Activated naive CD8-positive, alpha-beta T cell (primary cell): Measurements from ENCODE around the gene LMAN2.
"Not testable (repeated sequence)": the region's sequence is repeated elsewhere in the genome, so short reads cannot be mapped to it uniquely, and the experiment has no call there.

Experiments
- H3K27ac Mint-ChIP-seq: one replicate; pipeline ENCODE4 v1.8.0; 2021; ENCODE audit warnings: mixed read lengths
- H3K27me3 Mint-ChIP-seq: one replicate; pipeline ENCODE4 v1.8.0; 2021; ENCODE audit warnings: mixed read lengths
- H3K36me3 Mint-ChIP-seq: one replicate; pipeline ENCODE4 v1.8.0; 2021; ENCODE audit warnings: mixed read lengths
- H3K4me1 Mint-ChIP-seq: one replicate; pipeline ENCODE4 v1.8.0; 2021; ENCODE audit warnings: low read depth, mixed read lengths
- H3K4me3 Mint-ChIP-seq: one replicate; pipeline ENCODE4 v1.8.0; 2021; ENCODE audit warnings: mild to moderate bottlenecking, mixed read lengths
- H3K9me3 Mint-ChIP-seq: one replicate; pipeline ENCODE4 v1.8.0; 2021; ENCODE audit warnings: low read depth, mixed read lengths

LMAN2 gene

DNA sequence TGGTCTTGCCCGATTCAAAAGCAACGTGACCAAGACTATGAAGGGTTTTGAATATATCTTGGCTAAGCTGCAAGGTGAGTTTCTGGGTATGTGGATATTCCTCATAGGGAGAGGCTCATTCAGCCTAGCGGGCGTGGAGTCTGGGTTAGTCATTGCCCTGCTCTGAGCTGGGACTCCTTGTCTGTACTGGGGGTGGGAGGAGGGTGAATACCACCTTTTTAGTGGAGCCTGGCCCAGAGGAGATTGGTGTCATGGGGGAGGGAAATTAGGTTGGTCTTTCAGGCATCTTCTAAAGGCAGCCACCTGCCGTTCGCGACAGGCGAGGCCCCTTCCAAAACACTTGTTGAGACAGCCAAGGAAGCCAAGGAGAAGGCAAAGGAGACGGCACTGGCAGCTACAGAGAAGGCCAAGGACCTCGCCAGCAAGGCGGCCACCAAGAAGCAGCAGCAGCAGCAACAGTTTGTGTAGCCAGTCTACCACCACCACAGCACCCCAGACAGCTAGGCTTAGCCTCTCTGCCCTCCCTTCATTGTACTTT lies 45.3 kb downstream of the LMAN2 start:
- H3K27ac Mint-ChIP-seq: peak overlapping the region; percentile 58
- not testable (repeated sequence) for H3K9me3 Mint-ChIP-seq, H3K27me3 Mint-ChIP-seq, H3K36me3 Mint-ChIP-seq
- peak overlapping the region; percentile 98 for H3K4me3 Mint-ChIP-seq
- peaks cover 57% of the 10 kb centered on the region for H3K4me1 Mint-ChIP-seq

DNA sequence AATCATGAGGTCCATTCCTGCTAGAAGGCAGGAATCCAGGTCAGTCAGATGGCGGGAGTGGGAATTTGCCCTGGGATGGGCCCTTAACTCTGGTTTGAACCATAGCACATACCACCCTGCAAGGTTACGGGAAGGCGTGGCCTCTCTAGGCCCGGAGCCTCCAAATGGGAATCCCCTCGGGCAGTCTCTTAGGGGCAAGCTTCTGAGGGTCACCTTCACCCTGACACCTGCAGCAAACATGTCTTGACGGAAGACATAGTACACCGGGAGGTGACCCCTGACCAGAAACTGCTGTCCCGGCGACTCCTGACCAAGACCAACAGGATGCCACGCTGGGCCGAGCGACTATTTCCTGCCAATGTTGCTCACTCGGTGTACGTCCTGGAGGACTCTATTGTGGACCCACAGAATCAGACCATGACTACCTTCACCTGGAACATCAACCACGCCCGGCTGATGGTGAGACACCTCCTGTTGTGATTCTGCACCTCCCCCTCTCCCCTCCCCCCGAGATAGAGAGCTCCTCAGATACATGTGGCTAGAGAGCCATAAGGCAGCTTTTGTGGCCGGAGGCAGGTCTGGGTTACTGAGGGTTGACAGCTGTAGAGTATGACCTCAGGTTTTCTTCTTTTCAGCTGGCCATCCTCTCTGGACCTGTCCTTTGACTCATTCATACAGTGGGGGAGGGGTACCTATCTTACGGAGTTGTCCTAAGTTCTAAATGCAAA lies 46.9 kb downstream of the LMAN2 start:
- Mint-ChIP-seq H3K4me1 (peaks cover 60% of the 10 kb centered on the region), H3K27me3 (no peaks in the 10 kb centered on the region), H3K4me3 (peak overlapping the region; percentile 98), H3K27ac (peak overlapping the region; percentile 91), H3K36me3 (peaks cover 8% of the 10 kb centered on the region), H3K9me3 (no peaks in the 10 kb centered on the region)

DNA sequence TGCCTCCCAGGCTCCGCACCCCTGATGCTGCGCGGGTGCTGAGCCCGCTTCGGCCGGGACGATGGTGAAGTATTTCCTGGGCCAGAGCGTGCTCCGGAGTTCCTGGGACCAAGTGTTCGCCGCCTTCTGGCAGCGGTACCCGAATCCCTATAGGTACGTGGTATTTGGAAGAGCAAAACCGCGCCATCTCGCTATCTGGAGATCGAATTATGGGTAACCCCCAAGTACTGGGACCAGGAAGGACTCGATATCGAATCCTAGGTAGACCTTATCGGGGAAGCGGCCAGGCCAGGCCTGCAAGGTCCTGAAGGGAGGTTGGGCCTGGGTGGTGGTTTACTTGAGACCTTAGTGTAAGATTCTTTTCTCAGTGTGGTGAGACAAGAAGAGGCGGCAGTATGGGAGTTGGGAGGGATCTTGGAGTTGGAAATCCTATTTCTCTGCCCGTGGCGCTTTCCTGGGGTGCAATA lies 47.5 kb downstream of the LMAN2 start:
- Mint-ChIP-seq H3K27me3 (no peaks in the 10 kb centered on the region), H3K36me3 (peaks cover 8% of the 10 kb centered on the region), H3K4me1 (peaks cover 61% of the 10 kb centered on the region), H3K27ac (peak overlapping the region; percentile 91), H3K4me3 (peak overlapping the region; percentile 98), H3K9me3 (no peaks in the 10 kb centered on the region)

DNA sequence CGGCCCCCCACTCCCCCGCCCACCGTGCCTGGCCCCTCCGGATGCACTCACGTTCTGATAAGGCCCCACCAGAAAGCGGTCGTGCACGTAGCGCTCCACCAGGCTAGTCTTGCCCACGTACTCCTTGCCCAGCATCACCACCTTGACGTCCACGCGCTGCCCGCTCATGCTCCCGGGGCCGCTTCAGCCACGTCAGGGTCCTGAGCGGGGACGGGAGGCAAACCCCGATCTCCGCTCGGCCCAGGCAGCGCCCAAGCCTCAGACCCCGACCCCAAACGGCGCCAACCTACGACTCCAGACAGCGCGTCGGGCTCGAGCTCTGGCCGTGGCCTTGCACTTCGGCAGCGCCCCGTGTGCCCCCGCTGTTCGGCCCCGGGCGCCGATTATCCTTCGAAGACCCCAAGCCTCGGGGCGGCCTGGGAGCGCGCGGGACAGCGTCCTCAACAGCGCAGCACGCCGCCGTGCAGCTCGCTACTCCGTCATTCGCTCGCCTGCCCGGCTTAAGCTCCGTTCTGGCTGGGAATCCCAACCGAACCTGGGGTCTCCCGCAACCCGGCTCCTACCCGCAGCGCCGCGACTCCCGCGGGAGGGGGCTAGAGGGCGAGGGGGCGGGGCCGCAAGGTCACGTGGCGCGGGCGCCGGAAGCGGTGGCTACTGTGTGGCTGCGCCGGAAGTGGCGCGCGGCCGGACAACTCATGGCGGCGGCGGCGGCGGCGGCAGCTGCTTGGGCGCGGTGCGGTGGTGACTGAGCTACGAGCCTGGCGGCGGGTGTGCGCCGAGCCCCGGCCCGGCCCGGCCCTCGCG lies 48.1 kb downstream of the LMAN2 start, which contains the start of the genes PRELID1 and RAB24:
PRELID1 (plus strand) TSS at position 679 of the 804 bp plus-strand sequence. CDS start 187 bp downstream, outside the sequence.
RAB24 (minus strand) TSS at position 599 of the 804 bp plus-strand sequence; CDS start at position 168, 431 bp downstream.
- Mint-ChIP-seq H3K4me1 (peaks cover 64% of the 10 kb centered on the region), H3K27ac (peak within 1 kb of the TSS; percentile 91), H3K9me3 (no peaks in the 10 kb centered on the region), H3K27me3 (no peaks in the 10 kb centered on the region), H3K4me3 (peak within 1 kb of the TSS; percentile 98), H3K36me3 (peaks cover 8% of the 10 kb centered on the region)

DNA sequence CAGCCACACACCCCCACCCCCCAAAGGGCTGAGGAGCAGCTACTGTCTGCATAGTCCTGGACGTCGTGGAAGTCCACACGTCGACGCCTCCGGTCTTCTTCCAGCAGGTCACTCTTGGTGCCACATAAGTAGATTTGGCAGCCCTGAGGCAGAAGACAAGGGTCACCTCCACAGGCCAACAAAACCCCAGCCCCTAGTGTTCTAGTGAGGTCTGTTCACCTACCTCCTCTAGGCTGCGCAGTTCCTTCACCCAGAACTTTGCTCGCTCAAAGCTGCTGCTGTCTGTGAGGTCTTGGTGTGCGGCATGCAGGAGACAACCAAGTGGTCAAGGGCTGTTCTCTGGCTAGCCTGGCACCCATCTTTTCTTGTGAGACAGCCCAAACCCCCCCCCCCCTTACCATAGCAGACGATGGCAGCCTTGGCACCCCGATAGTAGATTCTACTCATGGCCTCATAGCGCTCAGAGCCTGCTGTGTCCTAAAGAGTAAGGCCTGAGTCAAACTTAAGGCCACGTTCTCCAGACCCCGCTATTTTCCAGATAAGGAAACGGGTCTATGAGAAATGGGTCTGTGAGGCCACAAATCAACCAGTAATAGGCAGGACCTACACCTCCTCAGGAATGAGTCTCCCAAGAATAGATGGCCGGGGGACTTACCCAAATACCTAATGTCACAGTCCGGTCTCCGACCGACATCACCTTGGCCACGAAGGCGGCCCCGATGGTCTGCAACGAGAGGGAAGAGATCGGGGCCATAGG lies 48.9 kb downstream of the LMAN2 start:
- Mint-ChIP-seq H3K27me3 (no peaks in the 10 kb centered on the region), H3K36me3 (peaks cover 8% of the 10 kb centered on the region), H3K4me1 (peaks cover 66% of the 10 kb centered on the region), H3K4me3 (peak overlapping the region; percentile 98), H3K9me3 (no peaks in the 10 kb centered on the region), H3K27ac (peak overlapping the region; percentile 81)

DNA sequence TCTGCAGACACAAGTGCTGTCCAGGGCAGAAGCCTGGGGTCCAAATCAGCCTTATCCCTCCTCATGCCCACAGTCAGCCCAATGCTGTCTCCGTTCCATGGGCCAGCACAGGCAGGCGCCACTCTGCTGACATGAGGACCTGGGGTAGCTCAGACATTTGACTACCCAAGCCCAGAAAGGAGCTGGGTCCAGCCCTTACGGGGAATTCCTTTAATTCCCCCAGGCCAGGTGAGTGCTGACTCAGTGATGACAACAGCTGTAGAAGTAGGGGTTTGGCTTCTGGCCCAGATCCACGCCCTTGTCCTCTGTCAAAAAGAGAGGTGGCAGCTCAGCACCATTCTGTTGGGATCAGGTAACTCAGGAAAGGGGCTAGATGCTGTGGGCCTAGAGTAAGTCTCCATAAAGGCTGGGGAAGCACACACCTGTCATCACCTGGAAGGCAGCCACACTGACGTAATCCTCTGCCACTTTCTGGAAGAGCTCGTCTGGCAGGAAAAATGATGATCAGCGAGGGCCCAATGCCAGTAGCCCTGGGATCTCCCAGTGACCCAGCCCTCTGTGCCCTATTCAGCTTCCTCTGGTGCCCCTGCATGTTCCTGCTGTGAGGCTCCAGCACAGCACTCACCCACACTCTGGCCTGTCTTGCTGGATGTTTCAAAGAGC lies 49.8 kb downstream of the LMAN2 start:
- Mint-ChIP-seq H3K27ac (peak overlapping the region; percentile 81), H3K4me1 (peaks cover 67% of the 10 kb centered on the region), H3K9me3 (no peaks in the 10 kb centered on the region), H3K36me3 (peaks cover 8% of the 10 kb centered on the region), H3K4me3 (peak overlapping the region; percentile 98), H3K27me3 (no peaks in the 10 kb centered on the region)

DNA sequence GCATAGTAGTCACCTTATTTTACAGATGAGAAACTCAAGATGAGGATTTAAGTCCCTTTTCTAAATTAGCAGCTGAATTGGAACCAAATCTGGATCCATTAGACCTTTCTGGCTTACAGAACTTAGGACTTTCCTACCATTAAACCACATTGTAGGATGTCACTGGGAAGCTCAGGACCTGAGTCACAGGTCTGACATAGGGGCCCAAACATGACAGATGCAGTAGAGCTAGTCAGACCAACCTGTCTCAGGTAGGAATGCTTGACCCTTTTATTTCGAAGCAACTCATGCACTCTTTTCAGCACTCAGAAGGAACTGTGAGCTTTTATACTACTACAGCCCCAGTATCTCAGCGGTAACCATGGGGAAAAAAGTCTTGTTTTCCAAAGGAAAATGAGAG lies 50.5 kb downstream of the LMAN2 start:
- peak overlapping the region; percentile 94 for H3K27ac Mint-ChIP-seq
- H3K4me3 Mint-ChIP-seq: peak overlapping the region; percentile 76
- no peaks in the 10 kb centered on the region for H3K27me3 Mint-ChIP-seq
- peaks cover 69% of the 10 kb centered on the region for H3K4me1 Mint-ChIP-seq
- H3K9me3 Mint-ChIP-seq: no peaks in the 10 kb centered on the region
- H3K36me3 Mint-ChIP-seq: peaks cover 6% of the 10 kb centered on the region

DNA sequence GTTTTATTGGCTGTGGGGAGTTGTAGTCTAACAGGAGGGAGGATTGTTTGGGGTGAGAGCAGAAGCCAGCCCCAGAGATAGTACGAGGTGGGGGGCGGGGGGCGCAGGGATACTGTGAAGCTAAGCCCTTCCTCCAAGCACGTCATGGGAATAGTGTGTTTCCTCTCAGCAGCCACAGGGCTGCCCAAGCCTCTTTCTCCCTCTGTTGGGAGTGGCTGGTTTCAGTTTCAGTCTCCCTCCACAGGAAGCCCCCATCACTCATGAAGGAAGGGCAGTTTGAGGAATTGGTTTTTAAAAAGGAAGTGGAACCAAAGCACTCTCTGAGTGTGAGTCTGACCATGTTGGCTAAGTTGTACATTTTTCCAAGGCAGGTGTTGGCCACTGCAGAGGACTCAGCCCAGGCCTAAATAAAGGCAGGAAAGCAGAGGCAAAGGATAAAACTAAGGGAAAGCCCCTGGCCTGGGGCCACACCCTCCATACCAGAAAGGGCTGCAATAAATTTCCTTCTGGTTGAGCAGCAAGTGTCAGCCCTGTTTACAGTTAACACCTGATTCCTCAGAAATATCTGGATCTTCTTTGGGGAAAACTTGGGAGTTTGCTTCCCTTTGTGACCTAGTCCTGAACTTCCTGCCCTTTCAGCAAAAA lies 51.1 kb downstream of the LMAN2 start:
- peaks cover 70% of the 10 kb centered on the region for H3K4me1 Mint-ChIP-seq
- H3K4me3 Mint-ChIP-seq: peak overlapping the region; percentile 76
- H3K27me3 Mint-ChIP-seq: no peaks in the 10 kb centered on the region
- H3K36me3 Mint-ChIP-seq: peaks cover 5% of the 10 kb centered on the region
- H3K9me3 Mint-ChIP-seq: no peaks in the 10 kb centered on the region
- H3K27ac Mint-ChIP-seq: peak overlapping the region; percentile 94

DNA sequence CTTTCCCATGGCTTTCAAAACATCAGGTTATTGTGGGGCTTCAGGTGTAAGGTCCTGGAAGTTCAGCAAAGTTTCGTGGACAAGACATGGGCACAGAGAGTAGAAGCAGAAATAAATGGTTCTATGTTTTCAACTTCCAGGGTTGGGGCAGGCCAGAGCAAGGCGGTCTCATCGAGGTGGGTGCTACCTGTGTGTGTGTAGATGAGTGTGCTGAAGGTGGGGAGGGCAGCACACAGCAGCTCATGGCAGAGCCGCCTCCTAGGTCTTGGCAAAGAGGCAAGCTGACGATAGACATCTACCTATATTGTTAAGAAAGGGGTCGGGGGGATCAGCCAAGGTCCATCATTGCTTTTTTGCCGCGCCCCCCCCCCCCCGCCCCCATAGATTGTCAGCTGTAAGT lies 51.8 kb downstream of the LMAN2 start:
- Mint-ChIP-seq H3K4me1 (peaks cover 66% of the 10 kb centered on the region), H3K9me3 (no peaks in the 10 kb centered on the region), H3K36me3 (peaks cover 4% of the 10 kb centered on the region), H3K27ac (peak overlapping the region; percentile 76), H3K4me3 (peak overlapping the region; percentile 59), H3K27me3 (no peaks in the 10 kb centered on the region)

DNA sequence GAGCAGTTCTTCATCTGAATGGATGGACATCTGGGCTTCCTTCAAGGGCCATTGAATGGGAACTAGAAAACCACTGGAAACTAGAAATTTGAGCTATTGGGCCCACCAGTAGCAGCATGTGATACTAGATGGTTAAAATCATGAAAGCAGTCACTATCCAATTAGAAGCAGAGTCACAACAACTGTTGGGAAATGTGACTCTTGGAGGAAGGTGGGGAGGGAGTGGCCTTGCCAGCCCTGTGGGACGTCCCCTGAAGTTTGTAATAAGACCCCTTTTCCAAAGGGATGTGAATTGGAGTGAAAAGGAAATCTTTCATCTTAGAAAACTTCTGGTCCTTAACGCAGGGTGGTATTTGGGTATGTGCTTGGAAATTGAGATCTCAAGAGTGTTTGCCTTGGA lies 53.5 kb downstream of the LMAN2 start:
- H3K4me3 Mint-ChIP-seq: no peak overlapping the region
- peaks cover 4% of the 10 kb centered on the region for H3K36me3 Mint-ChIP-seq
- H3K9me3 Mint-ChIP-seq: no peaks in the 10 kb centered on the region
- H3K27me3 Mint-ChIP-seq: no peaks in the 10 kb centered on the region
- peaks cover 61% of the 10 kb centered on the region for H3K4me1 Mint-ChIP-seq
- no peak overlapping the region for H3K27ac Mint-ChIP-seq

DNA sequence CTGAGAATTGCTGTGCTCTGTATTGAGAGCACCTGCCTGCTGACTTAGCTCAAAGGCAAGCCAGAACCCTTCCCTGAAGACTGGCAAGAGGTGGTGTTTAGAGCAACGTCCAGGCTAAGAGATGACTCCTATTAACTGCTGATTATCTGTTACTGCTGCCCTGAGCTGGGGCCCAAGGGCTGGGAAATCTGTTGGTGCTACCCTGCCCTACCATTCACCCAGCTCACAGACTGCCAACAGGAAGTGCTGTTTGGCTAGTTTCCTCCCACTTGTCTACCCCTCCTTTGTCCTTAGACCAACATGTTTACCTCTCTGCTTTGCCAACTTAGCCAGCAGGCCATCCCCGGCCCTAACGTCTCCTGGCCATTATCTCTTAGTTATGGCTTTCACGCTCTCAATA lies 54.9 kb downstream of the LMAN2 start:
- H3K4me3 Mint-ChIP-seq: peak overlapping the region; percentile 2
- no peaks in the 10 kb centered on the region for H3K9me3 Mint-ChIP-seq
- peak overlapping the region; percentile 75 for H3K27ac Mint-ChIP-seq
- H3K36me3 Mint-ChIP-seq: peaks cover 7% of the 10 kb centered on the region
- H3K27me3 Mint-ChIP-seq: no peaks in the 10 kb centered on the region
- peaks cover 51% of the 10 kb centered on the region for H3K4me1 Mint-ChIP-seq

DNA sequence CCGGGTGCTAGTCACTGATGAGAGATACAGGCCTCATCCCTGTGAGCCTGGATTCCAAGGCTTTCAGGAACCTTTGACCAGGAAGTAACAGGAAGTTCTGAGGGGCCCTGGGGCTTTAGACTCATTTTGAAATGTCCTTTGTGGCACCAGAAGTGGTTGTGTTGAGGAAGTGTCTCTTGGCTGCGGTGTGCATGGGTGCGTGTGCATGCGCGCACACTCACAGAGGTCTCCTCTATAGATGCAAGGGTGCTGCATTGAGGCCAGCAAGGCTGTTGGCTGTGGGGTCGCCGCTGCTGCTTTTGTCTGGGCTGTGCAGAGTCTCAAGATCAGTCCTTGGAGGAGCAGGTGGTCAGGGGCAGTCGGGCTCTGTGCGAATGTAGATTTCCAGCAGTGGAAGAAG lies 55.5 kb downstream of the LMAN2 start:
- Mint-ChIP-seq H3K27me3 (no peaks in the 10 kb centered on the region), H3K36me3 (peaks cover 7% of the 10 kb centered on the region), H3K27ac (peak overlapping the region; percentile 72), H3K4me1 (peaks cover 44% of the 10 kb centered on the region), H3K4me3 (peak overlapping the region; percentile 57), H3K9me3 (no peaks in the 10 kb centered on the region)

DNA sequence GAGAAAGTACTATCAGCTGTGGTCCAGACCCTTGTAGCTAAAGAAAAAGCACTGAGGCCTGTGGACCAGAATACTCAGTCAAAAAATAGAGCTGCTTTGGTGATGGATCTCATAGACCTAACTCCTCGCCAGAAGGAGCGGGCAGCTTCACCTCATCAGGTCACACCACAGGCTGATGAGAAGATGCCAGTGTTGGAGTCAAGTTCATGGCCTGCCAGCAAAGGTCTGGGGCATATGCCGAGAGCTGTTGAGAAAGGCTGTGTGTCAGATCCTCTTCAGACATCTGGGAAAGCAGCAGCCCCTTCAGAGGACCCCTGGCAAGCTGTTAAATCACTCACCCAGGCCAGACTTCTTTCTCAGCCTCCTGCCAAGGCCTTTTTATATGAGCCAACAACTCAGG lies 56.8 kb downstream of the LMAN2 start:
- peak overlapping the region; percentile 46 for H3K27ac Mint-ChIP-seq
- H3K27me3 Mint-ChIP-seq: no peaks in the 10 kb centered on the region
- H3K4me1 Mint-ChIP-seq: peaks cover 32% of the 10 kb centered on the region
- H3K36me3 Mint-ChIP-seq: peaks cover 7% of the 10 kb centered on the region
- H3K9me3 Mint-ChIP-seq: no peaks in the 10 kb centered on the region
- no peak overlapping the region for H3K4me3 Mint-ChIP-seq
